NOMO-1 treated with DMSO at 0.1 percent for 48 hours (cell line): Measurements from ENCODE around the gene SLC12A4.
"Not testable (repeated sequence)": the region's sequence is repeated elsewhere in the genome, so short reads cannot be mapped to it uniquely, and the experiment has no call there.

Experiments
- DNase-seq: peaks from one replicate; lab custom pipeline; 2025; ENCODE audit not compliant: unreplicated experiment; lab: John Stamatoyannopoulos, UW

Gene SLC12A4

DNA sequence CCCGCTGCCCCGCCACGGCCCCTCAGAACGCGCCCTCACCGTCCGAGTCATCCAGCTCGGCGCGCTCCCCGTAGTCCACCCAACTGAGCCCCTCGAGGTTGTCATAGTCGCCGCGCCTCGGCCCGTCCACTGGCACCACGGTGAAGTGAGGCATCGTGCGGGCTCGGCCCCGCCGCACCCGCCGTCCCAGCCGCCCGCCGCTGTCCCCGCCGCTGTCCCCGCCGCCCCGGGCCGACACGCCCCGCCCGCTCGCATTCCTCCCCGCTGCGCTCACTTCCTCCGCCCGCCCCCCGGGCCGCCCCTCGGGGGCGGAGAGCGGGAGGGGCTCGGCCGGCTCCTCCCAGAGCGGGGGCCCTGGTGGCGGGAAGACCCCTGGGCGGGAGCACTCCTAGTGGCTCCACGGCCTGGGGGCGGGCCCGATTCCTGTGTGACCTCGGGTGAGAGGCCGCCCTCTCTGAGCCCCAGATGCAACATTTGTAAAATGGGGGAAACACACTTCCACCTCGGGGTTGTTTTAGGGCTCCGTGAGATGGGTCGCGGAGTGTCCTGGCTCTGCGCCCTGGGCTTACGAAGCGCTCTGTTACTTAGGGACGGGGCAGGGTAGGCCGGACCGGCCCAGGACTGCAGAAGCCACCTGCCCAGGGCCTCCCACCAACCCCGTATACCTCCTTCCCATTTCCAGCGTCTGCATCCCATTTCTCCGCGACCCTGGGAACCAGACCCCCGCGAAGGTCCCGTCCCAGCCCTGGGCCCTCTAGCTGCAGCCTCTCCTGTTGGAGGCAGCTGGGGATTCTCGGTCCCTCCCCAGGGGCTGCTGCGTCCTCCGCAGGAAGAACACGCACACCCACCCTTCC lies at the start of gene SLC12A4:
Gene SLC12A4 (minus strand): TSS at position 238 of the 854 bp plus-strand sequence. CDS start 84 bp downstream, at position 154.
- peak; percentile 75 for DNase-seq

DNA sequence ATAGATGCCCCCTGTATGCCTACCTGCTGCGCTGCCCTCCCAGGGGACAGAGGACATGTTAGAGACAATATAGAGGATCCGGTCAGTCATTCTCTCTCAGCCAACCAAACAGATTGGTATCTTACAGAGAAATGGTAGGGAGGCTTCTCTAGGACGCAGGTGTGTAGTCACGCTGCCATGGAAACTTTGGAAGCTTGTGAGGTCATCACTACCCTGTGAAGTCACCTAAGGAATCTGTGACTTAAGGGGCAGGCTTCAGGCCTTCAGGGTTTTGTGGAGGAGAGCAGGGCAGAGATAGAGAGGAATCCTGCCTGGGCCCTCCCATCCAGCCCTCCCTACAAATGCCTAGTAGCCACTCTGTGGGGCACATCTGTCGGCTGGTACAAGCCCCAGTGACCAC lies 47.2 kb upstream of the SLC12A4 start, which contains the start of gene DPEP2NB:
Gene DPEP2NB (minus strand): TSS at position 231 of the 400 bp plus-strand sequence. CDS start 141 bp downstream, at position 90.
- DNase-seq = no peak

DNA sequence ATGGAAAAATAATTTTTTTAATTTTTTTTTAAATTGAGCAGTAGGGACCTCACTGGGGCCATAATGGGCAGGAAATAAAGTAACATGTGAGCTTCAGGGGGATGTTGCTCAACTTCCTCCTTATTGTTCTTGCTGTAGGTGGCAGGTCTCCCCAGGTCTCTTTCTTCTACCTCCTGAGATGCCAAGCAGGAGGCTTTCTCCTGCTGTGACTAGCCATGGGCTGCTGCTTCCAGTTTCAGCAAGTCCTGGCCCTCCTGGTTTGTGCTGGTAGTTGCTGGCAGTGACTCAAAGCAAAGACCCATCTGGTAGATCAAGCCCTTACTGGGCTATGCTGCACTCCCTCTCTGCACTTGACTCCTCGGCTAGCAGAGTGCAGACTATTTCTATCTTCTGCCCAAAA lies 45.0 kb upstream of the SLC12A4 start:
- DNase-seq = peak; percentile 77

DNA sequence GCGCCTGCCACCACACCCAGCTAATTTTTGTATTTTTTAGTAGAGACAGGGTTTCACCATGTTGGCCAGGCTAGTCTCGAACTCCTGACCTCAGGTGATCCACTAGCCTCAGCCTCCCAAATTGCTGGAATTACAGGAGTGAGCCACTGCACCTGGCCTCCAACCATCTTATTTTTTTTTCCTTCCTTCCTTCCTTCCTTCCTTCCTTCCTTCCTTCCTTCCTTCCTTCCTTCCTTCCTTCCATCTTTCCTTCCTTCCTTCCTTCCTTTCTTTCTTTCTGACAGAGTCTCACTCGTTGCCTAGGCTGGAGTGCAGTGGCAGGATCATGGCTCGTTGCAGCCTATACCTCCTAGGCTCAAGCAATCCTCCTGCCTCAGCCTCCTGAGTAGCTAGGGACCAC lies 41.4 kb upstream of the SLC12A4 start:
- not testable (repeated sequence) for DNase-seq

DNA sequence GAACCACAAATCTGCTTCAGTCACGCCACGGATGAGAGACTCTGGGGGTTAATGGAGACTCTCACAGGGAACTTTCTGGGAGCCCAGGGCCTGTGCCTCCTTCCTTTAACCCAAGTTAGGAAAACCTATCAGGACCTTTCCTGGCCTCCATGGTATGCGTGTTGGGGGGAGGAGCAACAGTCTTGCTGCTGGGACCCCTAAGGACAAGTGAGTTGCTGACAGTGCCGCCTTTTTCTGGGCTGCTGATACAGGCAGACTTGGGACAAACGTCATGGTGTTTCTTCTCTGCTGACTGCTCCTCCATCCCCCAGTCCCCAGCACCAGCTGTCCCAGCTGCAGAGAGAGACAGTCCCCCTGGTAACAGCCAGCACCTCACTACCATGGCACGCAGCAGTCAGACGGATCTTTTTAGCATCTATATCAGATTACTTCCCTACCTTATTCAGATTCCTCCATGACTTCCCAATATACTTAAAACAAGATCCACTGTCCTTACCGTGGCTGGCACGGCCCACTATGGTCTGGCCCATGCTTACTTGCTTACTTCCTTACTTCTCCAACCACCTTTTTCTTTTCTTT lies 40.8 kb upstream of the SLC12A4 start:
- DNase-seq = no peak

DNA sequence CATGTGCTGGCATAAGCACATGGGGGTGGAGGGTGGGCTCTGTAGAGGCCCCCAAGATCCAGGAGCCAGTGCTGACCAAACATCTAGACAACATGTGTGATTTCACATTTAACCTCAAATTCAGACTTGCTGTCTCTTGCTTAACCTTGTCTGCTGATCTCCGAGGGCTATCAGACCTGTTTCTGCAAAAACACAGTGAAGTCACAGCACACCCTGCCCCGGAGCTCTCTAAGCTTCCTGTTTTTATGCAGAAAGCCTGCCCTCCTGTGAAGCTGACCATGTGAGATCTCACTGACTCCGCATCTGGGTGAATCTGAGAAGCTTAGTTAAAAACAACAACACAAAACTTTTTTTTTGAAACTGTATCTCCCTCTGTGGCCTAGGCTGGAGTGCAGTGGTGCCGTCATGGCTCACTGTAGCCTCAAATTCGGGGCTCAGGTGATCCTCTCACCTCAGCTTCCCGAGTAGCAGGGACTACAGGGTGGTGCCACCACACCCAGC lies 37.4 kb upstream of the SLC12A4 start:
- DNase-seq = peak; percentile 95

DNA sequence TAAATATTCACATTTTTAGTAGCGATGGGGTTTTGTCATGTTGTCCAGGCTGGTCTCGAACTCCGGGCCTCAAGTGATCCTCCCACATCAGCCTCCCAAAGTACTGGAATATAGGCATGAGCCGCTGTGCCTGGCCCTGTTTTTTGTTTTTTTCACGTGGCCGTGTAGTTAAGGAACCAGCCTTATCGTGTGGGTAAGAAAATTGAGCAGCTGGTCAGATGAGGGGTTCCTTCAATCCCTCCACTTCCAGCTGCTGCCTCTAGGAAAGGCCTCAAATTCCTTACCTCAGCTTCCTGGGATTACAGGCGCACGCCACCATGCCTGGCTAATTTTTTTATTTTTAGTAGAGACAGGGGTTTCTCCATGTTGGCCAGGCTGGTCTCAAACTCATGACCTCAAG lies 36.8 kb upstream of the SLC12A4 start:
- no peak for DNase-seq

DNA sequence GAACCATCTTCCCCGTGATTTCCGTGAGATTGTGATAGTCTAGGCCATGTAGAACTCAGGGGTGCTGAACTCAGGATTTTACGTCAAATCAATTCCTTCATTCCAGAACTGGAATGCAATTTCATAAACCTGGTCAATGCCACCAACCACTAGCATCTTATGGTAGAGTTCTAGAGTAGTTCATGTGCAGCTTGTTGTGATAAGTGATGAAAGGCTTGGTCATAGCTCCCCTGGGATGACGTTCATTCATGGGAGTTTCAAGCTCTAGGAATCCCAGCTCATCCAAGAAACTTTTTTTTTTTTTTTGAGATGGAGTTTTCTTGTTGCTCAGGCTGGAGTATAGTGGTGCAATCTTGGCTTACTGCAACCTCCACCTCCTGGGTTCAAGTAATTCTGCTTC lies 34.6 kb upstream of the SLC12A4 start:
- no peak for DNase-seq

DNA sequence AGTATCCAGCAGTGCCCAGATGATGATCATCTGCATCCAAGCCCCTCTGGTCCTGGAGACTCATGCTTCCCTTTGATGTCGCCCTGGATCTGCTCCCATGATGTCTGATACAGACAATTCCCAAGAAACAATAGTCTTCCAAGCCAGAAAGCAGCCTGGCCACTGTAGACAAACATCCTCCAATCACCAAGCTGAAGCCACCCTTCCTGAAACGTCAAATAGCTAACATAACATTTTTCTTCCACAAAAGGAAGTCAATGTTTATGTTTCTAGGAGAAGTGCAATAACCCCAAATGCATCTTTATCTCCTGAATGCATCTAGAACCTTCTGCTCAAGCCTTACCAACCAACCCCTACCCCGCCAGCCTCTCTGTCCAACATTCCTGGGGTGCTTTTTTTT lies 32.0 kb upstream of the SLC12A4 start:
- DNase-seq = peak; percentile 17

DNA sequence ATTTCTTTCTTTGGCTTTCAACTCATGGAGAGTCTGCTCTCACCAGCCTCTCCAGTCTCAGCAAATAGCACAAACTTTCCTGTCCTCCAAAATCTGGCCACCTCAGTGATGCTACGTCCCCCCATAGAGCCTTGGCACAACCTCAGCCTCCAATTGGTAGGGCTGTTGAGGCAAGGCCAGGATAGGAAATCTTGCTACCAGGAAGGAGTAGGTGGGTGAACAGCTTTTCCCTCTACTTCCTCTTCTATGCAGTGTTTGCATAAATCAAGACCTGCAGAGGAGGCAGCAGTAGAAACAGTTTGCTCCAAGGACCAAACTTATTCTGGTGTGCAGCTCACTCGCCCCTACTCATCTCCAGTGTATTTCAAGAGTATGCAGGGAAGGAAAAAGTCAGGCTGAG lies 31.5 kb upstream of the SLC12A4 start:
- peak; percentile 55 for DNase-seq

DNA sequence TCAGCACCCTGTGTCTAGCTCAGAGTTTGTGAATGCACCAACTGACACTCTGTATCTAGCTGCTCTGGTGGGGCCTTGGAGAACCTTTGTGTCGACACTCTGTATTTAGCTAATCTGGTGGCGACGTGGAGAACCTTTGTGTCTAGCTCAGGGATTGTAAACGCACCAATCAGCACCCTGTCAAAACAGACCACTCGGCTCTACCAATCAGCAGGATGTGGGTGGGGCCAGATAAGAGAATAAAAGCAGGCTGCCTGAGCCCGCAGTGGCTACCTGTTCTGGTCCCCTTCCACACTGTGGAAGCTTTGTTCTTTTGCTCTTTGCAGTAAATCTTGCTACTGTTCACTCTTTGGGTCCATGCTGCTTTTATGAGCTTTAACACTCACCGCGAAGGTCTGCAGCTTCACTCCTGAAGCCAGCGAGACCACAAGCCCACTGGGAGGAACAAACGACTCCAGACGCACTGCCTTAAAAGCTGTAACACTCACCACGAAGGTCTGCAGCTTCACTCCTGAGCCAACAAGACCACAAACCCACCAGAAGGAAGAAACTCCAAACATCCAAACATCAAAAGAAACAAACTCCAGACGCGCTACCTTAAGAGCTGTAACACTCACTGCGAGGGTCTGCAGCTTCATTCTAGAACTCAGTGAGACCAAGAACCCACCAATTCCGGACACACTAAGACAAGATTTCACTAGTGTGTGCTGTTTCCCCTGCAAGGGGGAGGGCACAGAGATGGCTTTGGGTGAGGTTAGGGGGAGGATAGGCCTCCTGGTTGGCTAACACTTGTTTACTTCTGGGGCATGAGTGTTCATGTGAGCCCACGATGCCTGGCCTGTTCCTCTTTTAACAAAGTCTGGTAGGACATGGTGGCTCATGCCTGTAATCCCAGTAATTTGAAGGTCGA lies 30.6 kb upstream of the SLC12A4 start, which contains the start of gene DPEP2:
Gene DPEP2 (minus strand): TSS at position 706 of the 910 bp plus-strand sequence. CDS start 6,272 bp downstream, outside the sequence.
- DNase-seq = peak; percentile 89

DNA sequence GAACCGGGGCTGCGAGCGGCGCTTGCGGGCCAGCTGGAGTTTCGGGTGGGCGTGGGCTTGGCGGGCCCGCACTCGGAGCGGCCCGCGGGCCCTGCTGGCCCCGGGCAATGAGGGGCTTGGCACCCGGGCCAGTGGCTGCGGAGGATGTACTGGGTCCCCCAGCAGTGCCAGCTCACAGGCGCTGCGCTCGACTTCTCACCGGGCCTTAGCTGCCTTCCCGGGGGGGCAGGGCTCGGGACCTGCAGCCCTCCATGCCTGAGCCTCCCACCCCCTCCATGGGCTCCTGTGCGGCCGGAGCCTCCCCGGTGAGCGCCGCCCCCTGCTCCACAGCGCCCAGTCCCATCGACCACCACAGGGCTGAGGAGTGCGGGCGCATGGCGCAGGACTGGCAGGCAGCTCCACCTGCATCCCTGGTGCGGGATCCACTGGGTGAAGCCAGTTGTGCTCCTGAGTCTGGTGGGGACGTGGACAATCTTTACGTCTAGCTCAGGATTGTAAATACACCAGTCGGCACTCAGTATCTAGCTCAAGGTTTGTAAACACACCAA lies 29.9 kb upstream of the SLC12A4 start:
- DNase-seq = not testable (repeated sequence)

DNA sequence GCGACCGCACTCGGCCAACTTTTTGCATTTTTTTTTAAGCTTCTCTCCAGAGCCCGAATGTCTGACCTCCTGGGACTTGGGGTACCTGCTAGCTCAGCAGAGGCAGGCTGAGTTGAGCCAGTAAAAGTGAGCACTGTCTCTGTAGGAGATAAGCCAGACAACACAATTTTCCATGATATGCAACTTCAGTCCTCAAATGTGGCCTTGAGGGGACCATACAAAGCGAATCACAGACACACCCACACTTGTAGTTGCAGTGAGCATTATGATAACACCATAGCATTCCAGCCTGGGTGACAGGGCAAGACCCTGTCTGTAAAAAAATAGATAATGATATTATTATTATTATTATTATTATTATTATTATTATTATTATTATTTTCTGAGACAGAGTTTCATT lies 28.2 kb upstream of the SLC12A4 start:
- no peak for DNase-seq

DNA sequence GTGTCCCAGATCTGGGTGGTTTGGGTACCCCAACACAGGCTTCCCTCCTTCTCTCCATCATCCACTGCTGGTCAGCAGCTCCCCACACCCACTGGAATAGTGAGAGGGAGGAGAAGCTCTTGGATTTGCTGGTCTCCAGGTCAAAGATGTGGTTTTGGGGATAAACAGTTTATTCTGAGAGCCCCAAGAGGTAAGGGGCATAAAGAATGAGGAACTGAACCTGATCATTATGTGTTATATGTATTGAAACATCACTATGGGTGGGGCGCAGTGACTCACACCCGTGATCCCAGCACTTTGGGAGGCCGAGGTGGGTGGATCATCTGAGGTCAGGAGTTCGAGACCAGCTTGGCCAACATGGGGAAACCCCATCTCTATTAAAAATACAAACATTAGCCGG lies 27.0 kb upstream of the SLC12A4 start:
- peak; percentile 86 for DNase-seq

DNA sequence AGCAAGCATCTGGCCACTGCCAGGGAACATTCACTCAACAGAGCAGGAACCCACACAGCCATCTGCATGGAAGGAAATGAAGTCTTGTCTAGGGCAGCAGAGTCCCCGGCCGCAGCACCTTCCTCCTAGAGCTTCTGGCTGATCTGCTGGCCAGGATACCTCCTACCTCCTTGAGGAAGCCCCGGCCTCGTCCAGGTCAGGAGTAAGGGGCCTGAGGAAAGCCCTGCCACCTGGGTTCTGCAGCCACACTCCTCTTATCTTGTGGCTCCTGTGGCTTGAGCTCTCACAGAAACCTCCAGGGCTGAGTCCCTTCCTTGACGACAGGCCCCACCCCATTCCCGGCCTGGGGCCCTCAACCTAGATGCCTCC lies 25.6 kb upstream of the SLC12A4 start:
- DNase-seq = not testable (repeated sequence)

DNA sequence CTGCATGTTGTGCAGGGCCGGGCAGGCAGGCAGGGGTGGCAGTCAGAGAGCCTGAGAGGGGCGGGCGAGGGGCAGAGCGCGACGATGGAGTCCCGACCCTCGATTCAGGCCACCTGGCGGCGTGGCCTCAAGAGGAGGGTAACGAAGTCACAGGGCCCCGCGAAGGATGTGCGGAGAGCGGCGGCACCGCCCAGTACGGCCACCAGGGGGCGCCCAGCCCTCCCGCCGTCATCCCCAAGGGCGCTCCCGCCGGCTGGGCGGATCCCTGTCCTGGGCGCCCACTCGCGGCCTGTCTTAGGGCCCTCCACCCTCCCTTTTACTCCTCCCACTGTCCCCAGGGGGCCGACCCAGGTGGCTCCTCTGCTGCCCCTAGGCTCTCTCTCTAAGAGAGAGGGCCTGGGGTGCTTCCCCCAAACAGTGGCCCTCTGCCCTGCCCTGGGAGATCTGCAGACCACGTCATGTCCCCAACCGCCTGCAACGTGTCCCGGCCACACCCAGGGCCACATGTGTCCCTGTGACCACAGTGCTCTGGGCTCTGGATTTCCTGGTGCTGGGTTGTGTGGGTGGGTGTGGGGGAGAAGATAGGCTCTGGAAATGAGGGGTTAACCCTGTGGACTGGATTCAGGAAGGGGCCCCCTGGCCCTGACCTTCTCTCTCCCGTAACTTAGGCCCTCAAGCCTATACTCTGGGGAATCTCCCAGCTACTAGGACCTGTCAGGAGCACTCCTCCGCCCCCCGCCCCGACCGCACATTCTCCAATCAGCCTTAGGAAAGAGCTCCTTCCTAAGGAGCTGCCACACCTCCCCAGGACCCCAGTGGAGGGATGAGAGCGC lies 25.0 kb upstream of the SLC12A4 start:
- peak; percentile 85 for DNase-seq

DNA sequence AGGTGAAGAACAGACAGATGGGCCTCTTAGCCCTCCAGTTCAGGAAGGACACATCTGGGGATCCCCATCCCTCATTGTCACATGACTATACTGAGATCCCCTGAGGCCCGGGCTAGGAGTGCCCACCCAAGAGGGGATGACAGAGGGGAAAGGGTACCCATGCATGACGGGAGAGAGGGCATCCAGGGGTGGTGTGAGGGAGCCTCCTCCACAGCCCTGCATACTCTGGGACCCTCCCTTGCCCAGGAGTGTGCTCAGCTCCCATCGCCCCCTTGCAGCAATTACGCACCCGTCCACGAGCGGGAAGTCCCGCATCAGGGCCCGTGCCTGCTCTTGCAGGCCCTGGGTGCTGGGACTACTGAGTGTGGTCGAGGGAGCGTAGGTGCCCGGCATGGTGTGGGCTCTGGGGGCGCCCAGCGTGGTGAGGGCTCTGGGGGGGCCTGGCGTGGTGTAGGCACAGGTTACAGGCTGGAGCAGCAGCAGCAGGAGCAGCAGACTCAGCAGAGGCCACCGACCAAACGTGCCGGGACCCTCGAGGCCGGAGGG lies 24.3 kb upstream of the SLC12A4 start:
- DNase-seq = no peak

DNA sequence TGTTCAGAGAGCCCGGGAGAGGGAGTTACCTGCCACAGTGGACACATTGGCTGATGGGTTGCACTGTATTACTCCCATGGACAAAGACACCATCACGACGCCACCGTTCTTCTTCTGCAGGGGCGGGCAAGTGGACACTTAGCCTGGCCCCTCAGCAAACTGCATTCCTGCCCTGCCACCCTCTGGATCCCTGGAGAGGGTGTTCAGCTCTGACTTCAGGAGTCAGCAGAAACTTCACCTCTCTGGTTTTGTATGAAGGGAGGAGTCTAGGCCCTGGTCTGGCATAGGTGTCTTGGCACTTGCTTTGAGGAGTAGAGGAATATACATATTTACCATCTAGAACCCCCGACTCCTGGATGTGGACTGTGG lies 21.6 kb upstream of the SLC12A4 start:
- DNase-seq = no peak

DNA sequence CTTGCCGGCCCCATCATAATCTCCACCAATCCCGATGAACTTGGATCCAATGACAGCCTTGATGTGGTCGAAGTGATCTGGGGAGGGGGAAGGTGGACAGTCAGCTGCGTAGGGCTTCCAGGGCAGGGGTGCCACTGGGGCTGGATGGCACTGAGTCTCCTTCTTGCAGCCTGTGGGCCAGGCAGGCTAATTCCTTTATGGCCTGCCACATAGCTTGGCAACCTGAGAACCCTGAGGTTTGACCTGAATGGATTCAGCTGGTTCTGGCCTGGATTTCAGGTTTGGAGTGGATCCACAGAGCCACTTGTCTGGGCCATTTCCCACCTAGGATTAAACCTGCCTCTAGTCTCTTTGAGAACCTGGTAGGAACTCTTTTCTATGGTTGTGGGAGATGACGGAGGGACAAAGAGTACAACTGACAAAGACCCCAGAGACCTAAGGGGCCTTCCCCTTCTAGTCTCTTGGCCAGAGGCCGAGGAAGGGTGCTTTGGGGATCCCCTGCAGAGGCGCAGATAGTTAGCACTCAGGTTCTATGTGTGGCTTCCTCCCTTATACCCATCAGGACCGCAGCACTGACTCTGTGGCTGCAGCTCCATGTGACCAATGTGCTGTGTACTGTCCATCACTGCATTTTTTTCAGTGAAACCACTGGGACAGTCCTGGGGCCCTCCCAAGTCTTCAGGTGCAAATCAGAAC lies 21.0 kb upstream of the SLC12A4 start:
- DNase-seq = no peak
